Right lung (tissue), 5 donors: ENCODE data around the gene MRPS18A. TPM values are rescaled to one million over a fixed set of nuclear protein-coding genes. Genes with fewer than 3 reads are reported as not detected.
"Not testable (repeated sequence)": the region's sequence is repeated elsewhere in the genome, so short reads cannot be mapped to it uniquely, and the experiment has no call there.

Experiments used
- DNase-seq, 2 donors: peaks; one replicate each; pipeline ENCODE4 v3.0.0-alpha.2; 2013
- polyA plus RNA-seq, 5 donors: library from polyadenylated mRNA; unstranded; fragments of 120-200 nt; gene quantifications; one replicate each; pipeline versions ENCODE4 v1.2.1 to v1.2.3, GENCODE V29; 2013; ENCODE audit warnings: inconsistent platforms in 1 of 5, low replicate concordance in 1 of 5; ENCODE audit not compliant: insufficient read length in 5 of 5, insufficient read depth in 1 of 5

Gene MRPS18A
- polyA plus RNA-seq, 5 donors = 39.0 to 49.7 (median 42.9) TPM

DNA sequence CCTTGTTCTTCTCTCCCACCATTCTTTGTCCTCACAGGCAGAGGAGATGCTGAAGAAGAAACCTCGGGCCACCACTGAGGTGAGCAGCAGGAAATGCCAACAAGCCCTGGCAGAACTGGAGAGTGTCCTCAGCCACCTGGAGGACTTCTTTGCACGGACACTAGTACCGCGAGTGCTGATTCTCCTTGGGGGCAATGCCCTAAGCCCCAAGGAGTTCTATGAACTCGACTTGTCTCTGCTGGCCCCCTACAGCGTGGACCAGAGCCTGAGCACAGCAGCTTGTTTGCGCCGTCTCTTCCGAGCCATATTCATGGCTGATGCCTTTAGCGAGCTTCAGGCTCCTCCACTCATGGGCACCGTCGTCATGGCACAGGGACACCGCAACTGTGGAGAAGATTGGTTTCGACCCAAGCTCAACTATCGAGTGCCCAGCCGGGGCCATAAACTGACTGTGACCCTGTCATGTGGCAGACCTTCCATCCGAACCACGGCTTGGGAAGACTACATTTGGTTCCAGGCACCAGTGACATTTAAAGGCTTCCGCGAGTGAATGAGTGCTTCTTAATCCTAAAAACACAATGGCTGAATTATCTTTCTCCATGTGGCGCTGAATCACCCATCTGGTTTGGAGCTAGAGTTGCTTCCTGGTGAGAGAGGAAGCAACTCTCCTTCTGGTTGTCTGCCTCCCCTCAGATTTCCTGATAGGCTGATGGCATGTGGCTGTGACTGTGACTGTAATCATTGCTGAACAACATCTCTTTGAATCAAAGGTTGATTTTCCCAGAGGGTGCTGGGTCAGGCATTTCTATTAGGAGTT, 47.4 kb downstream of the MRPS18A start:
- DNase-seq = no peak

DNA sequence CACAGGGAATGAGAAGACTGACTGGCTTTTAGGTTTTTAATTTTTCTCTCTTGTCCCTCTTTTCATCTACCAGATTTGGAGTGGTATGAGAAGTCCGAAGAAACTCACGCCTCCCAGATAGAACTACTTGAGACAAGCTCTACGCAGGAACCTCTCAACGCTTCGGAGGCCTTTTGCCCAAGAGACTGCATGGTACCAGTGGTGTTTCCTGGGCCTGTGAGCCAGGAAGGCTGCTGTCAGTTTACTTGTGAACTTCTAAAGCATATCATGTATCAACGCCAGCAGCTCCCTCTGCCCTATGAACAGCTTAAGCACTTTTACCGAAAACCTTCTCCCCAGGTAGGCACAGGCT, 51.3 kb downstream of the MRPS18A start:
- DNase-seq = peak in 1 of 2 donors; percentile 18

DNA sequence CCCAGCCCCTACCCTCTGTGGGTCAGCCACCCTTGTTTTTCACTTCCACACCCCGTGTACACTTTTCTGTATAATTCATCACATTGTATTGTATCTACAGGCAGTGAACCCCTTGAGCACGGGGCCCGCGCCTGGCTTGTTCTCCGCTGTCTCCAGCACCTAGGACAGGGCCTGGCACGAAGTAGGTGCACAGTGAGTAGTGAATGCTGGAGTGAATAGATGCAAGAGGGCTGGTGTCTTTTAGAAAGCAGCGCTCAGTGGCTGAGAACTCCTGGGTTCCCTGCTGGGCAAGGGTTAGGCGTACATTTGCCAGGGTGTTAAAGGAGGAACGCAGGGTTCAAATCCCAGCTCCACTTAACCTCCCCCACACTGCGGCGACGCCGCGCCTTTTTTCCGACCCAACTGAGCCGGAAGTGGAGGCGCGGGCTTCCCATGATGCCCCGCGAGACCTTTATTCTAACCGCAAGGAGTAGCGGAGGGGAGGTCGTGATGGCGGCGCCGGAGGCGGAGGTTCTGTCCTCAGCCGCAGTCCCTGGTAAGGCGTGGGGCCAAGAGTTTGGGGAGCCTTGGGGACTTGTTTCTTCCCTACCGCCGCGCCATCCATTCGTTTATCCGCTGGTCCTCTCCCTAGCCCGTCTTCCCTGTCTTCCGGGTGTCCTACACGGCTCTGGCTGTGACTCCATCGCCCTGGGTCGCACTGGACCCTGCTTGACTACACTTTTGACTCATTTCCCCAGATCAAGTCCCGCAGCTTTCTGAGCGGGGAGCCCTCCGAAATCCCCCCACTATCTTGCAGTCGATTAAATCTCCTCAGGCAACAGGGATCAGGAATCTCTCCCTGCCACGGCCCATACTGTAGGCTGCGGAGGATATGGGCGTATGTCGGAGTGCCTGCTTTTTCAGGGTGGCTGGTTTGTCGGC, 51.9 kb downstream of the MRPS18A start, which contains the start of gene MAD2L1BP:
MAD2L1BP (plus strand) TSS at position 454 of the 921 bp plus-strand sequence; CDS start at position 490, 36 bp downstream.
- DNase-seq = peak; percentile 80 to 82

DNA sequence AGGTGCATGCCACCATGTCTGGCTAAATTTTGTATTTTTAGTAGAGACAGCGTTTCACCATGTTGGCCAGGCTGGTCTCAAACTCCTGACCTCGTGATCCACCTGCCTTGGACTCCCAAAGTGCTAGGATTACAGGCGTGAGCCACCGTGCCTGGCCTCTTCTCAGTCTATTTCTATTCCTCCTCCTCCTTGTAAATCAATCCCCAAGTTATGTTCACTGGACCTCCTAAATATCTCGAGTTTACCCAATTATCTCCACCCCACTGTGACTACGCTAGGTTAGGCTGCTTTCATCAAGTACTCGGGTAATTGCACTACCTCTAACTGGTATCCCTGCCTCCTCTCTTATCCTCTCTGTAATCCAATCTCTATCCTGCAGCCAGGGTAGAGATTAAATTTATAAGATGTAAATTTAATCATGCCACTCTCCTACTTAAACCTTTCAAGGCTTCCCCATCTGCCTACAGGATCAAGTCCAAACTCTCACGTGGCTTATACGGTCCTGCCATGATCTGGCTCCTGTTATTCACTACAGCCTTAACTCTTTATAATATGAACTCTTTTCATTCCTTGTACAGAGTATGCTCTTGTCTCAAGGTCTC, 52.8 kb downstream of the MRPS18A start:
- no peak for DNase-seq

DNA sequence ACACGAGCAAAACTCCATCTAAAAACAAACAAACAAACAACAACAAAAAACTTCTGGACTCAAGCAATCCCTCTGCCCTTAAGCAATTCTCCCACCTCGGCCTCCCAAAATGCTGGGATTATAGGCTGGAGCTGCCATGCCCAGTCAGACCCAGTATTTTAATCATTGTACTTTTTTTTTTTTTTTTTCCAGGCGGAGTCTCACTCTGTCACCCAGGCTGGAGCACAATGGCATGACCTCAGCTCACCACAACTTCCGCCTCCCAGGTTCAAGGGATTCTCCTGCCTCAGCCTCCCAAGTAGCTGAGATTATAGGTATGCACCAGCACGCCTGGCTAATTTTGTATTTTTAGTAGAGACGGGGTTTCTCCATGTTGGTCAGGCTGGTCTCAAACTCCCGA, 54.6 kb downstream of the MRPS18A start:
- not testable (repeated sequence) for DNase-seq

DNA sequence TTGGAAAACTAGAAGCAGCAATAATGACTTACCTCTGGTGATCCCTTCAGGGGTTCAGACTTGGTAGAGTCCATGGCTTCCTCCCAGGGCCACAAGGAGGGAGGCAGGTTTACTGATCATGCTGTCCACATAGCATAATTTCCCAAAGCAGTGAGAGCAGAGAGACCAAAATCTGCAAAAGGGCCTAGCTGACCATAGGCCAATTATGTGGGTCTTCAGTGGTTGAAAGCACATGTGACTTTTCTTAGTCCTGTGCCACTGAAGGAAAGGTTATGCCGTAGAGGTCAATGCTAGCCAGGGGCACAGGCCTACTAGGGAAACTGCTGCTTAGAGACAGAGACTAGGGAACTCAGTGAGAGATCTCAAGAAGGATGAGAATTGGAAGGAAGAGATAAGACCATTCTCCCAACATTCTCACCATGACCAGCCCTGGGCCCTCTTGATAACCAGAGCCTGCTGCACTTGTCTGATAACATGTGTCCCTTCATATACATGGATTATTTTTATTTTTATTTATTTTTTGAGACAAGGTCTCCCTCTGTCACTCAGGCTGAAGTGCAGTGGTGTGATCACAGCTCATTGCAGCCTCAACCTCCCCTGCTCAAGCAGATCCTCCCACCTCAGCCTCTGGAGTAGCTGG, 56.5 kb downstream of the MRPS18A start:
- no peak for DNase-seq

DNA sequence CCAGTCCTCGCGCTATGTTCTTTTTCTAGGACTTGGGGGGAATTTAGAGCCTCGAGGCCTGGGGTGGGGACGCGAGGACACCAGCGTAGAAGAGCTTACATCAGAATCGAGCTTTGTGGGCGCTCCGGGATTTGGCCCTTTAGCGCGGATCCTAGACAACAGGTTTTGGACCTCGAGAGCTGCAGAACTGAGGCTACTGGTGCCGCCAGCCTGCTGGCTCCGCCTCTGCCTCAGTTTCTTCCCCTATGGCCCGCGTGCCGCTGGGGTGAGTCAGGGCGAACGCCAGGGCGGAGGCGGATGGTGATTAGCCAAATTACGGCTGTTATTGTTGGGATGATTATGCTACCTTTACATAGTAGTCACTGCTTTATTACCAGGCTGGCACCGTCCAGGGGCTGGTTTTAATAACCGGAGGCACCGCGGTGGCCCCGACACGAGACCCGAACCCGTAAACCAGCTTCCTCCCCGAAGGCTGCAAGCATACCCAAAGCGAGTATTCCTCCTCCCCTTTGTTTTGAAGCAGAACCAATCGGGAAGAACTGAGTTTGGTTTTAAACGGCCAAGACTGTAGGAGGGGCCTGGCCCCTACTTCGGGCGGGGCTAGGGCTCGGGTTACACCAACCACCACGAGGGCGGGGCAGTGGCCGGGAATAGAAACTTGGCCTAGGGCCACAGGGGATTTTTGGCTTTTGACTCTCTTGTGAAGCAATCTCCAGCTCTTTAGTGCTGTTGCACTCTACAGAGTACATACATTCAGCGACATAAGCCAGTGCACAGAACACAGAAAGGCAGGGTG, 57.9 kb downstream of the MRPS18A start:
- DNase-seq = peak; percentile 98 to 99

DNA sequence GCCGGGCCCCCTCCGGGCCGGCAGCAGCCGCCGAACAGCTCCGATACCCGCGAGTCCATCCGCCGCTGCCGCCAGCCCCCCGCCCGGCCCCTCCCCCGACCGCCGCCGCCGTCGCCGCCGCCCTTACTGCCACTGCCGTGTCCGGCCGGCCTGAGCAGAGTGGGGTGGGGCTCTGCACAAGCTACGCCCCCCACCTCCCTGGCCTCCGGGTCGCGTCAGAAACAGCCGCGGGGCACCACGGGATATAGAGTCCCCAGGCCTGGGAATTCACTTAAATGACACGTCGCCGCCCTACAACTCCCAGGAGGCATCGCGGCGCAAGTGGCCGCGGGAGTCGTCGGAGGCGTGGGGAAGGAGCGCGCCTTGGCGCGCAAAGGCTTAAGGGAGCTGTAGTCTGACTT, 58.5 kb downstream of the MRPS18A start, which contains the start of gene GTPBP2:
GTPBP2 (minus strand) TSS at position 161 of the 401 bp plus-strand sequence; CDS start at position 59, 102 bp downstream.
- peak; percentile 99 for DNase-seq

DNA sequence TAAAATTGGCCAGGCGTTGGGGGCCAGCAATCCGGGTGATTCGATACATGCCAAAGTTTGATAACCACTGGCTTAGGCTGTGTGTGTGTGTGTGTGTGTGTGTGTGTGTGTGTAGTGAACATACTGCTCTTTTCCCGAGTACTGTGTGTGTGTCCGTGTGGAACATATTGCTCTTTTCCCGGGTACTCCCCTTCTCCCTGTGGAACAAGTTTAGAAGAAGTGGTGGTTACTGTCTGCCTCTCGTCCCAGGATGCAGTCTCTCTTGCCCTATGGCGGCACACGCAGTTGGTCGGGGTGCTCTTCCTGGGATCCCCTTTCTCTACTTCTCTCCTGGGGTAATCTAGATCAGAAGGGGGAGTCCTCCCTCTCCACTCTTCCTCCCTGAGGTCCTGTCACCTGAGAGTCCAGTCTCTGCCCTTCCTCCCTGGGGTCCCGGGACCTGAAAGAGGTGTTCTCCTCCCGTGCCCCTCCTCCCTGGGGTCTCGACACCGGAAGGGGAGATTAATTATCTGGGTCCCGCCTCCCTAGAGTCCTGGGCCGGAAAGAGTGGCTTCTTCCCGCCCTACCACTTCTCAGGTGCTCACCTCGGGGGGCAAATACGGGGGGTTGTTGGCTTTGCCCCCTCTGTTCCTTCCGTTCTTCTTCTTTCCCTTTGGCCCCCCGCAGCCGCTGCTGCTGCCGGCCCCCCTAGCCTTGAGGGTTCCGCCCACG, 59.0 kb downstream of the MRPS18A start:
- DNase-seq = peak; percentile 57

DNA sequence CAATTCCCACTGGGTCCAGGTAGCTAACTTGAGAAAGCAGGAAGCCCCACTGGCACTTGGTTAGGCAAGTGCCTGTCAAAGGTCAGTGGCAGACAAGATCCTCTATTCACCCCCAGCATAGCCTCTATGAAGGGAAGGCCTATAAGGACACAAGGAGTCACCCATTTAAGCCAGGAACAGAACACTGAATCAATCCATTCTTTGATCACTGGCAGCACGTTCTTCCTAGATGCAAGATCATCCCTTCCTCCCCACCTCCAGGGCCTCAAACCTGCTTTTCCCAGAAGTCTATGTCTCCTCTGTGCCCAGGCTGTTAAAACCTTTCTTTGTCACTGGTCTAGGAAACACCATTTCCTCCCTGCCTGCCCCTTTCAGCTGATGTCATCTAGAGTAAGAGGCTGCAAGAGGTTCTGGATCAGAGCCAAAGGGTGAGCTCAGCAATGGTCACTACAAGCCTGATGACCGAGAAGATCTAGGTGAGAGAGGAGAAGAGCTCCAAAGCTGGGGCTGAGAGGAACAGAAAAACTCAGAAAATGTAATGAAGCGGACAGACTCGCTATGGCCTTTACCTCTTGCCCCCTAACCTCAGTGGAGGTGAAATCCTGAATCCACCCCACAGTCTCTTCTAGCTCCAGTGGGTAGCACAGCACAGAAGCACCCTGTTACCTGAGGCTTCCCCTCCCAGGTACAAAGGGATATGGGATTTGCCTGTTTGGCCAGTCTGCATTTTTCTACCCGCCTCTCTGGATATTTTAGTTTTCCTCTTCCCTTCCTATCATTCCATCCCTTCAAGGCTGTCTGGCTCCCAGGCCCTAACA, 60.4 kb downstream of the MRPS18A start:
- peak; percentile 56 to 66 for DNase-seq

DNA sequence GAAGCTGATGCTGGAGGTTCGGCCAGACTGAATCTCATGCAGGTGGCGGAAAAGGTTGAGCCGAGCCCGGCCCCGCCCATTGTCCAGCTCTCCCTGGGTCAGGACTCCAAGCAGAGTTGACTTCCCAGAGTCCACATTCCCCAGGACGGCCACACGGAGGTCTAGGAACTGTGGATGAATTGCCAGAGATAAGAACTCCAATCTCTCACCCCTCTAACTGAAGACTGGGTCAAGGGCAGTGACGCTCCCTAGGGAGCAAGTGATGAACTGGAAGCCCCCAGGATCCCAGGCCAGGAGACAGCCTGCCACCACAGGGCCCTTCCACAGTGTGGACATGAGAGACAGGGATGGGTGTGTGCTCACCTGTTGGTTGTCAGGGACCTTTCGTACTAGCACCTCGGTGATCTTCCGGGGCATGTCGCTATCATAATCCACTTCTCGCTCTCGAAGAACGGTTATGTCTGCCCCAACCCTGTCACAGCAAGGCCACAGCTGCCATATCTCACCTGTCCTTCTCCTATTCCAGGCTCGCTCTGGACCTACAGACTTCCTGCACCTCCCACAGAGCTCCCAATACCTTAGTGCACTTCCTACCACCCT, 62.1 kb downstream of the MRPS18A start:
- no peak for DNase-seq

DNA sequence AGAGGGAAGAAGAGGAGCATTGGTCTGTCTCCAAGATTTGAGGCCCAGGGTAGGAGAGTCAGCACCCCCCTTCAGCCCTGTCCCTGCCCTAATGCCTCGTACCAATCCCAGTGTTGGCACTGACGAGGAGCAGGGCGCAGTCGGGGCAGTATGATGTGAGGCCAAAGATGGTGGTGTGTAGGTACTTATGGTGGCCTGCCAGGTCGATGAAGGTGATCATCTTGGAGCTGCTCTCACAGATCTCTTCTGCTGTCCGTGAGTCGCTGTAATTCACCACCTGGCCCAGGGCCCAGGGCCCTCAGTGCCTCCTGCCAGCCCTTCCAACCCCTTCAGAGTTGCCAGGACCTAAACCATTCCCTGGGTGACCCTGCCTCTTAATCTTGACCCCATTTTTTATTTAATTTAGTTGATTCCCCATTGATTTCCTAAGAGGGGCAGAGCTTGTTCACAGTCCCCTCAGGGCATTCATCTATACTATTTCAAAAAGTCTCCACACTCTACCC, 62.8 kb downstream of the MRPS18A start:
- DNase-seq = no peak

DNA sequence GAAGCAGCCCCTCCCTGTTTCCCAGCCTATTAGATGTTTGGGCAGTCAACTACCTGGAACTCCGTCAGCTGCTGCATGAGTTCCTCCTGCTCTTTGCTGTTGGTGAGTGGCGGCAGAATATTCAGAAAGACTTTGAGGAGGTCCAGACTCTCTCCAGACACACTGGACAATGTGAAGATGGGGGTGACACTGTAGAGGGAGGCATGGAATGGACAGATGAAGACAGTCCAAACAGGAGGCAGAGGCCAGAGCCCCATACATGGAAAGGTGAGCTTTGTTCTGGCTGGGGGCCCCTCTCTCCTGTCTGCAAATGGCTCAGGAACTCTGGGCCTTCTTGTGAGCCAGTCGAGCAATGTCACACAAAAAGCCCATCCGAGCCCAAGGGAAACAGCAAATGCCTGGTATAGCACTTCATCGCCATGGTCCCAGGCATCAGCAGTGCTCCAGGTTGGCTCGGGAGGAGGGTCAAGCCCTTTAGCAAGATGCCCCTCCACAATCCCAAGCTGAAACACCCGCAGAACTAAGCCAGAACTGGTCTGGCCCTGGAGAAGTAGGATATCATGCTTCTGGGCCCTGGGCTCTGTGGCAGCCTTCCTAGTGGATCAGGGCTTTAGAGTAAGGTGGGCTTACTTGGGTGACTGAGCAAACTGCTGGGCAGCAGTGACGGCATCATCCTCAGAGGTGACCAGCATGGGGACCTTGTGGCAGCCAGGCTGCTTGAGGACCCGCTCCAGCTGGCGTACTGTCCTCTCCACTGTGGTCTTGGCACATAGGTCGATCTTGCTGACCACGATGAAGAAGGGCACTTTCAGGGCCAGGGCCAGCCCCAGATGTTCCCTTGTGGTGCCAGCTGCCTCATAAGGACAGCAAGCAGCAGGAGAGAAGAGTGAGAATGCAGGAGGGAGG, 63.5 kb downstream of the MRPS18A start:
- no peak for DNase-seq

DNA sequence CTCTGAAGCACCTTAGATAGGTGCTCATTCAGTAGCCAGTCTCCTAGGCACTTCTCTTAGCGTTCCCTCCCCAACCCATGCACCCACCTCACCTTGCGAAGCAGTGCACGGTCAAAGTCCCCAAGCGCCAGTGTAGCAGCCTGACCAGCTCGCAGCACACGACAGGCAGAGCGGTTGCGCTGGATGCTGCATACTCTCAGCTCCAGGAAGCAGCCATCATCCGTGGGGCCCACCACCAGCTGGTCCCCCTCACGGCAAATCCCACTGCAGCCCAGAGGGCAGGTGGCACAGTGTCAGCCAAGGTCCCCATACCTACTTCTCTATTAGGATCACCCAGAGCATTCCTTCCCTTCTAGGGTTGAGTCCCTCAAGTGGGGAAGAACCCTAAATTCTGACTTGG, 65.0 kb downstream of the MRPS18A start:
- DNase-seq = no peak

DNA sequence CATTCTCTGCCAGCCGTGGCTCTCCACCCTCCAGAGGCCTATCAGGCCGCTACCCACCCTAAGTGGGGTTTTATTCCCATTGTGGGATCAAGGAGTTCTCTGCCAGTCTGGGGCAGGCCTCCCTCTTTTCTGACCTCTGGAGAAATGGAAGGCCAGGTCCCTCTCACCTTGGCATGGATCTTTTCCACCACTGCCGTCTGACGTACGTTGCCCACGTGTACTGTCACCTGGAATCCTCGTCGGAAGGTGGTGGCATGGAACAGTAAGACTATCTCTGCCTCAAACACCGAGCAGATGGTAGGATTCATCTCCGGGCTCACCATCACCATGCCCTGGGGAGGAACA, 65.8 kb downstream of the MRPS18A start:
- no peak for DNase-seq
